Upper lobe of left lung (tissue), 6 donors: Measurements from ENCODE around the gene CALB2. TPM values are rescaled to one million over a fixed set of nuclear protein-coding genes. Genes with fewer than 3 reads are reported as not detected.

ENCODE experiments used
- ATAC-seq, 2 donors: fragments of 200-7000 bp; cut with Tn5 transposase; one replicate each; pipeline ENCODE4 v1.9.1; 2022; ENCODE audit warnings: mild to moderate bottlenecking in 2 of 2, moderate library complexity in 2 of 2; ENCODE audit not compliant: low FRiP score in 2 of 2
- DNase-seq, 2 donors: peaks; one replicate each; pipeline ENCODE4 v3.0.0-alpha.2; 2019 to 2020
- H3K27ac ChIP-seq, 4 donors: fragments of 200-600 bp; sonication (generic); one replicate each; pipeline ENCODE4 v1.5.1; 2016 to 2019
- H3K27me3 ChIP-seq, 4 donors: fragments of 200-600 bp; sonication (generic); one replicate each; pipeline ENCODE4 v1.5.1; 2017 to 2019
- H3K36me3 ChIP-seq, 4 donors: fragments of 200-600 bp; sonication (generic); one replicate each; pipeline ENCODE4 v1.5.1; 2016 to 2019
- H3K4me1 ChIP-seq, 4 donors: fragments of 200-600 bp; sonication (generic); one replicate each; pipeline ENCODE4 v1.5.1; 2018 to 2019
- H3K4me3 ChIP-seq, 4 donors: fragments of 200-600 bp; sonication (generic); one replicate each; pipeline ENCODE4 v1.5.1; 2017 to 2019; ENCODE audit warnings: mild to moderate bottlenecking in 2 of 4, moderate library complexity in 1 of 4
- H3K9me3 ChIP-seq, 4 donors: fragments of 200-600 bp; sonication (generic); one replicate each; pipeline ENCODE4 v1.5.1; 2018 to 2019
- EP300 ChIP-seq, 4 donors: sonication (generic); formaldehyde crosslinking; IDR thresholded peaks; one replicate each; pipeline ENCODE4 v1.5.1; 2017; ENCODE audit warnings: antibody characterized with exemption in 4 of 4, control low read depth in 2 of 4
- POLR2A ChIP-seq, 4 donors: fragments of 450-650 bp; IDR thresholded peaks; one replicate each; pipeline ENCODE4 v1.5.1; 2016 to 2017; ENCODE audit warnings: antibody characterized with exemption in 4 of 4, mild to moderate bottlenecking in 2 of 4
- POLR2AphosphoS5 ChIP-seq, 2 donors: sonication (generic); formaldehyde crosslinking; IDR thresholded peaks; one replicate each; pipeline ENCODE4 v1.5.1; 2017; ENCODE audit warnings: antibody characterized with exemption in 2 of 2
- WGBS, 2 donors: methylation state at CpG; one replicate each; pipeline ENCODE4 v1.1.5; 2017 to 2018; 5-methylcytosine and 5-hydroxymethylcytosine counted together
- total RNA-seq, 6 donors: library from RNA; depleted of rRNA in 4 of 6; stranded (reverse); fragments of >200 nt in 4 of 6; gene quantifications; one replicate each; pipeline versions ENCODE4 v1.1.0 to v1.2.1, GENCODE V29; 2016 to 2021
- TF ChIP-seq, protein P1 (sequence below), 6 experiments: fragments of 450-650 bp in 4 of 6; fragments of 200-600 bp in 2 of 6; sonication (generic) in 2 of 6; IDR thresholded peaks; one replicate each; pipeline ENCODE4 v1.5.1; 2016 to 2019; ENCODE audit warnings: antibody characterized with exemption in 6 of 6
- donor health status: DM: no; HTN: no; CAD: no; lungs with moderate emphysema.
- donor health status: DM: no; HTN: yes; CAD: no; lungs with severe emphysema.

Gene CALB2
- total RNA-seq, 6 donors from 2014 or later, result 1.0 to 3.3 (median 2.3) TPM; not detected in 2

GRCh38 chr16:71399801-71400563, 41.5 kb downstream of the CALB2 start:
- TF ChIP-seq, protein P1, sequence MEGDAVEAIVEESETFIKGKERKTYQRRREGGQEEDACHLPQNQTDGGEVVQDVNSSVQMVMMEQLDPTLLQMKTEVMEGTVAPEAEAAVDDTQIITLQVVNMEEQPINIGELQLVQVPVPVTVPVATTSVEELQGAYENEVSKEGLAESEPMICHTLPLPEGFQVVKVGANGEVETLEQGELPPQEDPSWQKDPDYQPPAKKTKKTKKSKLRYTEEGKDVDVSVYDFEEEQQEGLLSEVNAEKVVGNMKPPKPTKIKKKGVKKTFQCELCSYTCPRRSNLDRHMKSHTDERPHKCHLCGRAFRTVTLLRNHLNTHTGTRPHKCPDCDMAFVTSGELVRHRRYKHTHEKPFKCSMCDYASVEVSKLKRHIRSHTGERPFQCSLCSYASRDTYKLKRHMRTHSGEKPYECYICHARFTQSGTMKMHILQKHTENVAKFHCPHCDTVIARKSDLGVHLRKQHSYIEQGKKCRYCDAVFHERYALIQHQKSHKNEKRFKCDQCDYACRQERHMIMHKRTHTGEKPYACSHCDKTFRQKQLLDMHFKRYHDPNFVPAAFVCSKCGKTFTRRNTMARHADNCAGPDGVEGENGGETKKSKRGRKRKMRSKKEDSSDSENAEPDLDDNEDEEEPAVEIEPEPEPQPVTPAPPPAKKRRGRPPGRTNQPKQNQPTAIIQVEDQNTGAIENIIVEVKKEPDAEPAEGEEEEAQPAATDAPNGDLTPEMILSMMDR (IDR thresholded peaks at IDR 0.05), result no peak
- TF ChIP-seq POLR2A (IDR thresholded peaks at IDR 0.05) (no peak), POLR2AphosphoS5 (IDR thresholded peaks at IDR 0.05) (no peak), EP300 (IDR thresholded peaks at IDR 0.05) (no peak)
- no peak for ATAC-seq
- no peaks in the 10 kb centered on the region for H3K9me3 ChIP-seq

DNA sequence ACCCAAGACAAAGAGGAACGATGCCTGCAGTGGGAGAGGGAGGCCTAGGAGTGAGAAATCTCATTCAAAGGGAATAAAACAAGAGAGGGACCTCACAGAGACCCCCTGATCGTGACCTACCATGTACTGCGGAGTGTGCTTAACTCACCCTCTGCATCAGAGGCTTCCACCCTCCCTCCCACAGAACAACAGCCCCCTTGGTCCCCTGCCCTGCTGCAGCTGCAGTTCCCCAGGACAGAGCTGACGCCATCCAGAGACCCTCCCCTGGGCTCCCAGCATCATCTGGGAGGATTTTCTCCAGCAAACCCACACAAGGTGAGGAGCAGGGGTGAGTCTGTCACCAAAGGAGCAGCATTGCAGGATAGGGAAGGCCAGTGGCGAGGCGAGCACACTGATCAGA, 43.5 kb downstream of the CALB2 start:
- Histone ChIP-seq H3K27ac (no peak overlapping the region), H3K36me3 (no peaks in the 10 kb centered on the region), H3K9me3 (no peaks in the 10 kb centered on the region), H3K27me3 (no peaks in the 10 kb centered on the region), H3K4me1 (no peaks in the 10 kb centered on the region), H3K4me3 (no peak overlapping the region)
- 72 to 74% methylated on average over 6 of the region's 6 CpGs for WGBS, 2 donors
- no peak for DNase-seq
- ATAC-seq, result no peak
- TF ChIP-seq, protein P1 (IDR thresholded peaks at IDR 0.05), result no peak
- no peak for TF ChIP-seq POLR2AphosphoS5 (IDR thresholded peaks at IDR 0.05)
- no peak for TF ChIP-seq POLR2A (IDR thresholded peaks at IDR 0.05)
- TF ChIP-seq EP300 (IDR thresholded peaks at IDR 0.05), result no peak

More at GRCh38 chr16:71399801-71400563, 41.5 kb downstream of the CALB2 start:
- Histone ChIP-seq H3K36me3 (no peaks in the 10 kb centered on the region), H3K27me3 (no peaks in the 10 kb centered on the region), H3K4me1 (no peaks in the 10 kb centered on the region), H3K4me3 (no peak overlapping the region), H3K27ac (no peak overlapping the region)
- WGBS, 2 donors, result 83 to 86% methylated on average over 11 of the region's 11 CpGs
- no peak for DNase-seq

DNA sequence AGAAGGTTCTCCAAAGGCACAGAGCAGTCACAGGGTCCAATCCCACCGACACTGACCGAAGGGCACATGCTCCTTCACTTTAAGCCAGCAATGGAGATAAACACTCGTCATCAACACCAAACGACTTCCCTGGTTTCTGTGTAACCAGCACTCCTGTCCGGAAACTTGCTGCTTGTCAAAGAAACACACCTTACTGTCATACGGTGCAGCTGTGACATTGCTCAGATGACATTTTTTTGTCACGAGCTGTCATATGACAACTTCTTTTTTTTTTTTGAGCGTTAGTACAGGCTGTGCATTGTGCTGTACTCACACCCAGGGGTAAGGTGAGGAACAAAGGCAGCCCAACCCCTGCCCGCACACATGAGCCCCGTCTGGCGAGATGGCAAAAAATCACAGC, 44.2 kb downstream of the CALB2 start:
- Histone ChIP-seq H3K36me3 (no peaks in the 10 kb centered on the region), H3K27me3 (no peaks in the 10 kb centered on the region), H3K4me1 (no peaks in the 10 kb centered on the region), H3K27ac (no peak overlapping the region), H3K9me3 (no peaks in the 10 kb centered on the region), H3K4me3 (no peak overlapping the region)
- 58 to 69% methylated on average over 11 of the region's 11 CpGs for WGBS, 2 donors
- TF ChIP-seq EP300 (IDR thresholded peaks at IDR 0.05), result no peak
- TF ChIP-seq POLR2AphosphoS5 (IDR thresholded peaks at IDR 0.05), result no peak
- TF ChIP-seq POLR2A (IDR thresholded peaks at IDR 0.05), result no peak
- TF ChIP-seq, protein P1 (IDR thresholded peaks at IDR 0.05), result no peak
- ATAC-seq (no peak), DNase-seq (no peak)

DNA sequence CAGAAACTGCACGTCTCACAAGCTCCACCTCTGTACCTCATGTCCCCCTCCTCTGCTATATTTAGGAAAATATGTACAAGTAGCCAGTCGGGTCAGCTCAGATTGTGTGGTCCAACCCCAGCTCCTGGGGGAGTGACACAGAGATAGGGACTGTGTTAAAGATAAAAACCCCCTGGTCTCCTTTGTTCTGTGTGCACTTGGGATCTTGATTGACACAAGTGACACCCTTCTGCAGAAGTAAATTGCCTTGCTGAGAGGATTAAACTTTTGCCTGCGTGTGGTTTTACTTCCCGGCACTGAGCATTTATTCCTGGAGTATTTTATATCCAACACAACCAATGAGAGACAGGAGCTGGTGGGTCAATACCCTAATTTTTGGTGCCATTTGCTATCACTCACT, 45.8 kb downstream of the CALB2 start:
- no peaks in the 10 kb centered on the region for H3K27me3 ChIP-seq
- no peak for TF ChIP-seq POLR2AphosphoS5 (IDR thresholded peaks at IDR 0.05)
- TF ChIP-seq, protein P1 (IDR thresholded peaks at IDR 0.05), result no peak
- TF ChIP-seq EP300 (IDR thresholded peaks at IDR 0.05), result no peak
- TF ChIP-seq POLR2A (IDR thresholded peaks at IDR 0.05), result no peak
- no peaks in the 10 kb centered on the region for H3K9me3 ChIP-seq
- ATAC-seq (no peak), DNase-seq (no peak)
- H3K36me3 ChIP-seq, result no peaks in the 10 kb centered on the region
- WGBS, 2 donors, result 71 to 74% methylated on average over 4 of the region's 4 CpGs
- H3K4me1 ChIP-seq, result no peaks in the 10 kb centered on the region
- H3K27ac ChIP-seq, result no peak overlapping the region
- H3K4me3 ChIP-seq, result no peak overlapping the region

GRCh38 chr16:71406316-71406715, 47.8 kb downstream of the CALB2 start:
- WGBS, 2 donors, result 77 to 79% methylated on average over 5 of the region's 5 CpGs
- TF ChIP-seq, protein P1 (IDR thresholded peaks at IDR 0.05), result no peak
- TF ChIP-seq POLR2AphosphoS5 (IDR thresholded peaks at IDR 0.05) (no peak), EP300 (IDR thresholded peaks at IDR 0.05) (no peak), POLR2A (IDR thresholded peaks at IDR 0.05) (no peak)
- DNase-seq, result no peak
- H3K27ac ChIP-seq, result no peak overlapping the region
- ATAC-seq, result no peak
- H3K36me3 ChIP-seq, result no peaks in the 10 kb centered on the region
- H3K27me3 ChIP-seq, result no peaks in the 10 kb centered on the region
- no peak overlapping the region for H3K4me3 ChIP-seq
- no peaks in the 10 kb centered on the region for H3K4me1 ChIP-seq
- no peaks in the 10 kb centered on the region for H3K9me3 ChIP-seq
